SK-N-DZ (cell line): ENCODE results near the gene COQ3. TPM values are rescaled to one million over a fixed set of nuclear protein-coding genes. Genes with fewer than 3 reads are reported as not detected.

Experiments
- DNase-seq: peaks from one replicate; pipeline ENCODE4 v3.0.0-alpha.2; 2015; ENCODE audit warnings: low spot score
- polyA plus RNA-seq, 2 experiments: library from polyadenylated mRNA; depleted of rRNA; stranded (reverse); fragments of >200 nt; gene quantifications; 2 replicates each; pipeline ENCODE4 v1.2.3, GENCODE V29; 2014

Gene COQ3
- polyA plus RNA-seq (2014; cell fraction: cytosol; rRNA removed) = 18.8 and 23.1 TPM in 2 replicates
- polyA plus RNA-seq (2014; cell fraction: nucleus; rRNA removed) = 9.9 and 19.2 TPM in 2 replicates

GRCh38 chr6:99393698-99394531, at the start of gene COQ3:
COQ3 (minus strand) TSS chr6:99394195; CDS start chr6:99394179, 16 bp downstream.
- DNase-seq = peak; percentile 92

DNA sequence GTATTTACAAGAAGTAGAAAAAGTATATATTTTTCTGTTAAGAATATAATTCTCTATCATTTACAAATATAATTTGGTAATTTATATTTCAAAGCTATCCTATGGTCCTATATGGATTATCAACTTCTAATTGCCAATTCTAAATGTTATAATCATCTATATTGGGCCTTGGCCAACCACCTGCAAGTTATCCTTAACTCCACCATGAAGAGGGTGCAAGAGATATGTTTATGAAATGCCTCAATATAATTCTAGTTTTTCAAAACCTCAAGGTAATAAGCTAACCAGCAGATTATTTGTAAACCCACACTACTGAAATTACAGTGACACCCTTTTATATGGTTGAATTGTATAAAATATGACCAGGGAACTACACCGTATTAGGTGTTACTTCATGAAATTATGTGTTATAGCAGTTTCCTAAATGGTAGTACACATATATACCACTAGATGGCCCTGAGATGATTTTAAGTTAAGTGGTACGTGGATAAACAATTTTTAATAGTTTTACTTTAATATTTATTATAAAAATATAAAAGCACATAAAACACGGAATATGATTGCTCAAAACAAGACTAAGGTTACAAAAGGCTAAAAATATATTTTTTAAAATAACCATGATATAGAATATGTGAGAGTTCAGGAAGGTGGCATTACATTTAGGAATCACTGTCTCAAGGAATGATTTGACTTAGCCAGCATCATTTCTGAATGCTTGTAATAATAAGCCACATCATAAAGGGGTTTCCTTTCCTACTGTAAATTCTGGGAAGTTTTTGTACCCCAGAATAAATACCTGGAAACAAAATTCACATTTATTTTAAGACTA, 40.9 kb upstream of the COQ3 start:
- peak; percentile 22 for DNase-seq

- DNase-seq = no peak
Observed at GRCh38 chr6:99432877-99433276, 38.9 kb upstream of the COQ3 start.

- DNase-seq = no peak
Observed at GRCh38 chr6:99431901-99432300, 37.9 kb upstream of the COQ3 start.

DNA sequence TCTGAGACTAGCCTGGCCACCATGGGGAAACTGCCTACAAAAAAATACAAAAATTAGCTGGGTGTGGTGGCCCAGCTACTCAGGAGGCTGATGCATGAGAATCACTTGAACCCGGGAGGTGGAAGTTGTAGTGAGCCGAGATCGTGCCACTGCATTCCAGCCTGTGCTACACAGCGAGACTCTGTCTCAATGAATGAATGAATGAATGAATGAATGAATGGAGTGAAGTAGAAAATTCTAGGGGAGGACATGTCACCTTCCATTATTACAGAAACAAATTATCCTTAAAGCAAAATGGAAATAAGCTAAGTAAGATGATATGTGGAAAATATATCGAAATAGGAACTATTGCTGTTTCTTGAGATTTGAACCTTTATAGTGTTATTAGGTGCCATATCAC, 34.0 kb upstream of the COQ3 start:
- DNase-seq = no peak

DNA sequence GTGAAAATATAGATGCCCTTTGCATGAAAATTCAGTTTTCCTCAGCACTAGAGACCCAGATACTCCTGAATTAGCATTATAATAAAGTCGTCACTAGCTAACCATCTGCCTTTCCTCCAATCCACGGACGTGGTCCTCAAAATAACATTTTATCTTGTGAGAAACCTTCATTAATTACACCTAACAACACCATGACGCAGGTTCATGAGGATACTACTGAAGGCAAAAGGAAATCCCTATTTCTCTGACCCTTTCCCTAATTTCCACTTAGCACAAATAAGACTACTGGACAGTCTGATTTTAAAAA, 32.4 kb upstream of the COQ3 start:
- DNase-seq = no peak

DNA sequence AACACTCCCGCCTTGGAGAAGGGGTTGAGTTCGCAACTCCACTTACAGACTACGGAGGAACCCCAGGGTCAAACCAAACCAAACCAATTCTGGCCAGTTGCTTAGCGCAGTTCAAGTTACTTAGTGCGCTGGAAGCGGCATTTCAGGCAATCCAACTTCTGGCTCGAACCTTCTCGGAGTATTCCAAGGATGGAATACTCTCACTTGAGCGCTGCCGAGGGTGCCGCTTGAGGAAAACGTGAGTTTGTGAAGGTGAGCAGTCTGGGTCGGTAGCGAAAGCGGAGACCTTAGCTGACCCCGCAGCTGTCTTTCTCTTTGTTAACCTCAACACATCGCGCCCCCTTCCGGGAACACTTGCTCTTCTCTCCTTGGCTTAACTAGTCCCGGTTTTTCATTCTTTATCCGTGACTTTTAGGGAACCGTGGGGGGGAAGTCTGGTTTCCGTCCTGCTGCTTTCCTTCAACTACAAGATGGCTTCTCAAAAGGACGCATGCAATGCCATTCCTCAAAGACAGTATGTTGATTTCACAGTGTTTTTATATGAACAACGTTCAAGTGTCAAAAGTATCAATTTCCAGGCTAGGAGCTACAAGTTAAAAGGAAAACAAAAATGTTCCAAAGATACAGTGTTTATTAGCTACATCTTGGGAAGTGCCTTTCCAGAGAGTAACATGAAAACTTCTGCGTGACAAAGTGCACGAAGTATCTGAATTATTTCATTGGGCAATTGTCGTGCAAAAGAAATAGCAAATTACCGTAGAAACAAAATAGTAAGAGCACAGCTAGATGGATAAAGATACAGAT, 31.9 kb upstream of the COQ3 start:
- peak; percentile 97 for DNase-seq

DNA sequence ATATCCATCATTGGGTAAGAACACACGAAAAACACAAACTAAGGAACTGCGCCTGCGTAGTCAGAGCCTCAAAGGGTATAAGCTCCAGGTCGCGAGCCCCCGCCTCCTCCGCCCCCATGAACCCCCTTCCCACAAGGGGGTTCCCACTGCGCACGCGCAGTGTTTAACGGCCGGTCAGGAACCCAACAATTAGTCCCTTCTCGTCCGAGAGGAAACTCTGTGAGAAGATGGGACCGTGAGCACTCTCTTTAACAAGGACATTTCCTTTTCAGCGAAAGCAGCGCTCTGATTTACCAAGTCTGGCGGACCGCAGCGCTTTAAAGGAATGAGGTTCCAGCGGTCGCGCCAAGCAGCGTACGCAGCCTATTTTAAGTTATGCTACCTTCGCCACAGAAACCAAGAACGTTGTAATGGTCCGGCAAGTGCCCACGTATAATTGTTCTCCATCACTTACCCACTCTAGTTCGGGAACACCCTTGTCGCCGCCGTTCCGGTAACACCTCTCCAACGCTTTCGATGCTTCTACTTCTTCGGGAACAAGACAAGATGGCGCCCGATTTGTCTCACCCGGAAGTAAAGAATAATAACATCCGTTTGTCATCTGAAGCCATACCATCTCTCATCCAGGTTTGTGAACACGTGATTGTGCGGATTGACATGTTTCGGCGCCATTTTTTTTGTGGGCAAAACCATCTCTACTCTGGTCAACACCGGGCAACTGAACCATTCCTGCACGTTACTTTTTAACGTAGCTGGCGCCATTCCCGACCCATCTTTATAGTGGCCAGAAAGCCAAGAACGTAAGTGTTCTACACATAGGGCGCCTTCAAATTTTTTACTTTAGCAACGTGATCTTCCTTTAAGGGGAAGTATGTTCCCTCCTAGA, 31.0 kb upstream of the COQ3 start, which contains the start of gene PNISR:
Gene PNISR, minus strand, starts transcription at position 548 of the 886 bp plus-strand sequence. CDS start 10,649 bp downstream, outside the sequence.
- DNase-seq = peak; percentile 99

GRCh38 chr6:99424022-99424421, 30.0 kb upstream of the COQ3 start:
- DNase-seq = no peak

GRCh38 chr6:99422912-99423311, 28.9 kb upstream of the COQ3 start:
- DNase-seq = no peak

GRCh38 chr6:99416892-99417767, 23.1 kb upstream of the COQ3 start:
- DNase-seq = no peak

DNA sequence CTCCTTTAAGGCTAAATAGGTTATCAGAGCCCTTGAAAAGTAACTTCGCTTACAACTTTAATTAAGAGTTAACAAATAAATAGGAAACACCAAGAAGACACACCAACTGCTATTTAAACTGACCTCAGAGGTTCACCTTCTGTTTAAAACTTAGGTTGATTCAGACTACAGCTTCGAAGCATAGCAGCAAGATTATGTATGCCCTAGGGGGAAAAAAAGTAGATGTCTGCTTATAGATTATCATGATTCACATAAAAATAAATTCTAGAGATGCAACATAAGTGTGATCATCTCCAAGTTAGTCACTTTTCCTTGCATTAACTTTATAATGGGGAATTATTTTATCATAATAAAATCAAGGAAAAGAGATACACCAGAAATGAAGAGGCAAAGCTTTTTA, 22.2 kb upstream of the COQ3 start:
- DNase-seq = no peak

DNA sequence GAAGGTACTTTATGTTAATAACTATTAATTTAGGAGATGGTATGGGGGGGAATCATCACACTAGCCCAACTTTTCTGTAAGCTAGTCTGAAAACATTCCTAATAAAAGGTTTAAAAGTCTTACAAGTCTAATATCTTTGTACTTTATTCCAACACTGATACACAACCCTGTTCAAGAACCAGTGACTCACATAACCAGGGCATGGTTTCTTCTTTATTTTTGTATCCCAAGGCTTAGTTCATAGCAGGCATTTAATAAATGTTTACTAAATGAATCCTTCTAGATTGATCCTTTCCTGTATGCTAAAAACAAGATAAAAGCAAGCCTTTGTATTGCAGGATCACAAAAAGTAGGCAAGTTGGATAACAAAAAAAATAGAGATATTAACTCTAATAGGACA, 21.5 kb upstream of the COQ3 start:
- no peak for DNase-seq

DNA sequence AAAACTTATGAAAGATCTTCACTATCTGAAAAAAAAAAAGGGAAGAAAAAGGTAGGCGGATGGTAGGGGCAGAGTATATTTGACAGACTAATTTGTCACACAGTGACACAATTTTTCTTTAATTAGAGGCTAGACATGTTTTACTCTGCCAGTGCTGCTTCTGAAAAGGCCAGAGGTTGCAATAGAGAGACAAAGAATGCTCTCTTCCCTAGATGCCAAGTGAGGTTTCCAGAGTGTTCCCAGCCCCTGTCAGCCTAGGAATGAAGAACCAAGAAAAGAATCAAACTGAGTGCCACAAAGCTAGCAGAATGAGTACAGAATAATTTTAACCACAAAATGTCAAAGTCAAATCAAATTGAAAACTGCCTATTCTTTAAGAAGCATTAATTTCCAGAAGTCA, 18.1 kb upstream of the COQ3 start:
- no peak for DNase-seq

DNA sequence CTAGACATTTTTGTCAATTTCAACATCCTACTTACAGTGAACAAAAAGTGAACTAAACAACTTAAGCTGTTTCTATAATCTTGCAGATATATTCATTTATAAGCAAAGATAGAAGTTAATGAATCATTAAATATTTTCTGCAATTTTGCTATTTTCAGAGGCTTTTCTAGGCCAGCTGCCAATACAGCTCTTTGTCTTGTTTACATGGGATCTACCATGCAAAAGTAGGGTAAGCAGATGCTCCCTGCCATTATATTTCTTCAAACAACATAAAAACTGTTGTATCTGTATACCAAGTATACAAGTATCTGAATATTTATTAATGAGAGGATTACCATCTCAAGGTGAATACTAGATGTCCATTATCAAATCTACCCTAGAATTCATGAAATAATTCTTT, 15.7 kb upstream of the COQ3 start:
- no peak for DNase-seq

- DNase-seq = no peak
Observed at GRCh38 chr6:99407076-99407475, 13.1 kb upstream of the COQ3 start.

DNA sequence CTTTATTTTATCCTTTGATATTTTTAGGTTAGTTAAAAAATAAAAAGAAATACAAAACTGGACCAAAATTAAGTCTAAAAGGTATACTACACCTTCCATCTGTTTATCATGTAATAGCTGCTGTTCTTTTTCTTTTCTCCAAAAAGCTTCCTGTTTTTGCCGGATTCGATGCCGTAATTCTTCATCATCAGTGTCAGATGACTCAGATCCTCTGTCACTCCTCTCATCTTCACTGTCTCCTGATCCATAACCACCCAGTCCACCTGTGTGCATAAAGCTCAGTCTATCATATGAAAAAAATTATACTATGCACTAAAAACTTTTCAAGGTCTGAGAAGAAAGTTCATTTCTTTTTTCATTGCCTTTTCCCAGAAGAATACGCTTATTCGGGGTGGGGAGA, 8.5 kb upstream of the COQ3 start:
- DNase-seq = no peak

GRCh38 chr6:99397287-99397686, 3.3 kb upstream of the COQ3 start:
- no peak for DNase-seq

DNA sequence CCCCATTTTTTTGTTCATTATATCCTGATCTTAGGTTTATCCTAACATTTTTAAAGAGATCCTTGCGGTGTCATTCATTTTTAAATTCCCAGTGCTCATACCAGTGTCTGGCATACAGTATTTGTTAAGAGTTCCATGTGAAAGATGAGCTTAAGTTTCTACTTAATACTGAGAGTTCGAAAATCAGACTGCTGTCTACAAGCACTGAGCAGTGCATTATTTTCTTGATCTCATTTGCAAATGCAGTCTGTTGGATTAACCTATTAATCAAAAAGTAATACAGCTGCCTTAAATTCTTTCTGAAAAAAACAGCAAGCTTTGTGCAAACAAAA, 663 bp downstream of the COQ3 start:
- no peak for DNase-seq

GRCh38 chr6:99390896-99391295, 3.1 kb downstream of the COQ3 start:
- no peak for DNase-seq
